GM19438 (cell line): Measurements from ENCODE around the gene C2orf74.
"Not testable (repeated sequence)": the region's sequence is repeated elsewhere in the genome, so short reads cannot be mapped to it uniquely, and the experiment has no call there.

Experiments used
- ATAC-seq: cut with Tn5 transposase; IDR thresholded peaks from one replicate; pipeline ENCODE4 v1.9.1; 2021; ENCODE audit warnings: low read depth; ENCODE audit not compliant: unreplicated experiment

Gene C2orf74

DNA sequence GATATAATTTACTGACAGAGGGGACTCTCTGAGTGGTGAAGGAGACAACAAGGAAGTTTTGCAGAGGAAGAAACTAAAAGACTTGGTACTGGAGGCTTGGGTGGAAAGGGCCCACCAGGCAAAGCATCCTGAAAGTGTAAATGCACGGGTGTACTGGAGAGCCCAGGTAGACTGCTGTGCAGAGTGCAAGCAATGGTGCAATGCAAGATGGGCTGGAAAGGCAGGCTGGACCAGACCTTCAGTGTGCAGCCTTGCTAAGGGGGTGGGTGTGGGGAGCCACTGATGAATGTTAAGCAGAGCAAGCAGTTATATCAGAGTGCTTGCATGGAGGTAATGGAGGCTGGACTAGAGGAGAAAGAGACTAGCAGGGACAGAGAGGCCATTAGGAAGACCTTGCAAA, 10.7 kb downstream of the C2orf74 start:
- no peak for ATAC-seq

DNA sequence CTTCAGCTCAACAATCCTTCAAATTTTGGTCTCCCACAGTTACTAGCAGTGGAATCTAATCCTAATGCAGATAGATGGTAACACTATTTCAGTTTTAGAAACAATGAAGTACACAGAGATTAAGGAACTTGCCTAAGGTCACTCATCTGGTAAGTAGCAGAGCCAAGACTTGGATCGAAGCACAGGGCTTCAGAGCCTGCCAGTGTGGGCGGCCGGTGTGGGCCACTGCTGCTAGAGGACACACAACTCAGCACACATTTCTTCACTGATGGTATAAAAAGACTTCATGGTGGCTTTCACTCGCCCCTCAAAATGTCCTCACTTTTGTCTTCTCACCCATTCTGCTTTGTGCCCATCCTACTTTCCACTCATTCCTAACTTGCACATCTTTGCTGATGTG, 11.1 kb downstream of the C2orf74 start:
- ATAC-seq = no peak

DNA sequence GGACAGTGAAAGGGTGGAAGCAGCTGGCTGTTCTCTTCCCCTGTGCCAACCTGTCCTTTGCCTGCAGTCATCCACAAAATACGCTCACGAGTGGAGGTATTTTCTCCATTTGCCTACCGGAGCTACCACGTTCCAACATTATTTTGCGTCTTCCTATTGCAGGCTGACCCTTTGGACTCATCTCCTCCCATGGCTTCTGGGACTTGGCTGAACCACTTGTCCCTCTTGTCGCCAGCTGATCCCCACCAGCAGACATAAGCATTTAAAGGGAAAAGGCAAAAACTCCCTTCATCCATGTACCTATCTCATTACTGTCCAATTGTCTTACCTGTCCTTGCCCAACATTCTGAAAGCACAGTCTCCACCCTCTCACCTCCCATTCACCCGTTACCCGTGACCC, 13.0 kb downstream of the C2orf74 start:
- no peak for ATAC-seq

DNA sequence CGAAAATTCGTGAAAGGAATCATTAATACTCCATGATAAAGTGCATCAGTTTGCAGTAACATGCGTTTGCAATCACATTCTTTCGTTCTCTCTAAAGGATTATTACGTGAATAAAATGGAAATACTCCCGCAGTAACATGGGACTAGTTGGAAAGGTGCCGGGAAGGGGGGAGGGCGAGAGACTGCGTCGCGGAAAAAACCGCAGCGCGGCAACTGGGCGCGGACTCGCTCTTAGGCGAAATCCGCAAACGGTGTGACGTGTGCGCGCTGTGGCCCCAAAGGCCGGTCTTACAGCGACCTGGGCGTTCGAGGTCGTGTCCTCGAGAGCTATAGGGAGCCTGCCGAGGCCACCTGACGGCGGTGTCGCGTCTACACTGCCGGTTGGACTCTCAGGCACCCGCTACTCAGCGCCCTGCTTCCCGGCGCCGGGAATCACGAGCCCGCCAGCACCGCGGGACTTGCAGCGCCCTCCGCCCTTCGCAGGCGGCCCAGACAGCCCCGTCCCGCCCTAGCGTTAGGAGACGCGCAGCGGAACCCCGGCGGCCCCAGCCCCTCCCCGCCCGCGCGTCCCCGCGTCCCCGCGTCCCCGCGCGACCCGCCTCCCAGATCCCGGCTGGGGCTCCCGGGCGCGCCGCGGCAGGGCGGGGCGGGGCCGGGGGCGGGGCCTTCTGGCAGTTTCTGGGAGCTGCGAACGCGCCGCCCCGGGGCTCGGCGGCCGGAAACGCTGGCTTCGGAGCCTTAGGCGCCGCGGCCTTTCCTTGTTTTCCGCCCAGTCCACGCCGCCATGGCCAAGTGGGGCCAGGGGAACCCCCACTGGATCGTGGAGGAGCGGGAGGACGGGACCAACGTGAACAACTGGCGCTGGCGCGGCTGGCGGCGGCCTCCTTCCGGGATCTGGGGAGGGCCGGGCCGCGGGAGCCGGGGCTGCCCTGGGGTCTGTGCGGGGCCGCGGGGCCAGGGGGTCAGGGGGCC, 15.1 kb downstream of the C2orf74 start:
- peak; percentile 78 for ATAC-seq

DNA sequence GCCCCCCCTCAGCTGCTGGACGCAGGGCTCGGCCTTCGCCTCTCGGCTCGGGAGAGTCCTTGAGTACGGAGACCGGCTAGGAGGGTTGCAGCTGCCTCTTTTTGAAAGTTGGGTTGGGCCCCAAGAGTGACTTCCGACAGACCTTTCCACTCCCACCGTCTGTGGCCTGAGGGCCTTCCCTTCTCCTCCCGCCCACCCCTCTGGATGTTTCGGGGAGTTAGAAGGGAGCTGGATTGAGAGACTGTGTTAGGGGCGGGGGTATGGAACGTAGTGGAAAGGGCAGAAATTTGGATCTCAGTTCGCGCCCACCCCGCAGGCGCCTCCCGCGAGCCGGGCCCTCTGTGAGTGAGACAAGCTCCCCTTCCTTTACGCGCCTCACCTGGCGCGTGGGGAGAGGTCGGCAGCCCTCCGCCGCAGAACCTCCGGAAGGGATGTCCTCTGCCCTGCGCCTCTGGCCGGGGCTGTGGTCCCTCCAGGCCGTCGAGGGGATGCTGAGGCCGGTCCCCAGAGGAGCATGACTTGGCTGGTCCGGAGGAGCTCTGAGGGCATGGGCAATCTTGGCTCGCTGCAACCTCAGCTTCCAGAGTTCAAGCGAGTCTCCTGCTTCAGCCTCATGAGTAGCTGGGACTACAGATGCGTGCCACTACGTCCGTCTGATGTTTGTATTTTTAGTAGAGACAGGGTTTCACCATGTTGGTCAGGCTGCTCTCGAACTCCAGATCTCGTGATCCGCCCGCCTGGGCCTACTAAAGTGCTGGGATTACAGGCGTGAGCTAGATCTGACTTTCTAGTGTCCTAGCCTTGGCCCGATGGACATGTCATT, 15.9 kb downstream of the C2orf74 start:
- ATAC-seq = peak; percentile 22

DNA sequence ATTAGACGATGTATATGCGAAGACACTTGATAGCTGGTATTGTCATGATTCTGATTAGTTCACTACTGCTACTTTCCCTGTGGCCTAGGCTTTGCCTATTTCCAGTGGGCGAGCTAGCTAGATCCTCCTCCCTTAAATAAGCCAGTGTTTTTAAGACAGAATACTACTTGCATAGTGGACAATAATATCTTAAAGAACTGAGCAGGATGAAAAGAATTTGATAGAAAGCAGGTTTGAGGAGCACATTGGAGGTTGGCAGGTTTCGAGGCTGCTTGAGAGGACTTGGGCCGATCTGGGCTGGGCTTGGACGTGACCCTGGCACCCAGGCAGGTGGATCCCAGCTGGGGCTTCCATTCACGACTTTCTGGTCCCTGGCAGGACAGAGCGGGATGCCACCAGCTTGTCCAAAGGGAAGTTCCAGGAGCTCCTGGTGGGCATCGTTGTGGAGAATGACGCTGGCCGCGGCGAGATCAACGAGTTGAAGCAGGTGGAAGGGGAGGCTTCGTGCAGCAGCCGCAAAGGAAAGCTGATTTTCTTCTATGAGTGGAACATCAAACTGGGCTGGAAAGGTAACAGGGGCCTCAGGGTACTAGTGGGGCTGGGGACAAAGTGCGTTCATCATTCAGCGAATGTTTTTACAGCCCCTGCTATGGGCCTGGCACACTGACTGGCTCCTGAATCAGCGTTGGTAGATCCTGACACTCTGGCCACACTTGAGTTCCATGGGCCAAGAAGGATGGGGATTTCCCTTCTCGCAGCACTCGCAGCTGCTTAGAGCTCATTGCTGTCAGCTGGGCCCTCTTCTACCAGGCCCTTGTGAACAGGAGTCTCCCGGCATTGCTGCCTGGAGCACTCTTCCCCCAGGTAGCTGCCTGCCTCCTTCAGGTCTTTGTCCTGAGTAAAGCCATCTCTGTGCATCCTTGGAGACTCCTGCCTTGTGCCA, 16.9 kb downstream of the C2orf74 start:
- ATAC-seq = no peak

DNA sequence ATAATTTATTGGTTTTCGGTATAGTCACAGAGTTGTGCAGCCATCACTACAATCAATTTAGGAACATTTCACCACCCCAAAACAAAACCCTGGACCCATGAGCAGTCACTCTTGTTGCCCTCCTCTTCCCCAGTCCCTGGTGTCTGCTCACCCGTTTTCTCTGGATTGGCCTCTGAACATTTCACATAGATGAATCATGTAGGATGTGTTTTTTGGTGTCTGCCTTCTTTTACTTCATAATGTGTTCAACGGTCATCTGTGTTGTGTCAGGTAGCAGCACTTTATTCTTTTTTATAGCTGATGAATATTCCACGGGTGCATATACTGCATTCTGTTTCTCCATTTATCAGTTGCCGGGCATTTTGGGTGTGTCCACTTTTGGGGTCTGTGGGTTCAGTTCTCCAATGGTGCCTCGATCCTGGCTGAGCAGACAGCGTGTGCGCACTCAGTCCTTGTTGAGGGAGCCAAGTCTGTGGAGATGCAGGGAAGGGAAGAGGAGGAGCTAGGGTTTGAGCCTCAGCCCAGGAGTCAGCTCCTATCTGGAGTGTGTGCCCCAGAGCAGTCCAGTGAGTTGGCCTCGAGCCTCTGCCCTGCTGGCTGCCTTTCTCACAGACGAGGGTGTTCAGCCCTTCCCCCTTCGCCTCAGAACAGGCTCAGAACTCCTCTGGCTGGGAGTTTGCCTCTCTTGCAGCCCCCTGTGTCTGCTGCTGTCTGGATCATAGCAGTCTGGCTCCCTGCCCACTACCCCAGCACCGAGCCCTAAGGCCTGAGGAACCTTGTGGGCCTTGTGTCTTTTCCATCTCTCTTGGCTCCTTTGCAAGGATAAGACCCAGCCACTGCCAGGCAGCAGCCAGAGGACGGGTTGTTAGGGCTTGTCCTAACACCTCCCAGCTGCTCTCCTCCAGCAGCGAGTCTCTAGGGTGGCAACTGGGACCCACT, 18.0 kb downstream of the C2orf74 start:
- ATAC-seq = no peak

DNA sequence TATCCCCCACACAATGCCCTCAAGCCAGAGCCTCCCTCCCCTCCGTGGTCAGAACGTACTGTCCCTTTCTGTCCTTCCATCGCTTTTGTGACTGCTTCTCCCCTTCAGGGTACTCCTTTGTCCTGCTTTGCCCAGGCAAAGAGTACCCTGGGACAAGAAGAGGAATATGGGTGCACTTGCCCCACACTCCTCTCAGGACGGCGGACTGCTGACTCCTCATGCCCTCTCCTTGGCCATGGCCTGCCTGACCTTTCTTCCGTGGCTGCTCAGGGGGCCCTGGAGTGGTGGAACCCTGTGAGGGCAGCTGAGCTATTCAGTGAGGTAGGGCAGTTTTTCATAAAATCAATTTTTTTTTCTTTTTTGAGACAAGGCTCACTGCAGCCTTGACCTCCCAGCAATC, 18.7 kb downstream of the C2orf74 start:
- no peak for ATAC-seq

DNA sequence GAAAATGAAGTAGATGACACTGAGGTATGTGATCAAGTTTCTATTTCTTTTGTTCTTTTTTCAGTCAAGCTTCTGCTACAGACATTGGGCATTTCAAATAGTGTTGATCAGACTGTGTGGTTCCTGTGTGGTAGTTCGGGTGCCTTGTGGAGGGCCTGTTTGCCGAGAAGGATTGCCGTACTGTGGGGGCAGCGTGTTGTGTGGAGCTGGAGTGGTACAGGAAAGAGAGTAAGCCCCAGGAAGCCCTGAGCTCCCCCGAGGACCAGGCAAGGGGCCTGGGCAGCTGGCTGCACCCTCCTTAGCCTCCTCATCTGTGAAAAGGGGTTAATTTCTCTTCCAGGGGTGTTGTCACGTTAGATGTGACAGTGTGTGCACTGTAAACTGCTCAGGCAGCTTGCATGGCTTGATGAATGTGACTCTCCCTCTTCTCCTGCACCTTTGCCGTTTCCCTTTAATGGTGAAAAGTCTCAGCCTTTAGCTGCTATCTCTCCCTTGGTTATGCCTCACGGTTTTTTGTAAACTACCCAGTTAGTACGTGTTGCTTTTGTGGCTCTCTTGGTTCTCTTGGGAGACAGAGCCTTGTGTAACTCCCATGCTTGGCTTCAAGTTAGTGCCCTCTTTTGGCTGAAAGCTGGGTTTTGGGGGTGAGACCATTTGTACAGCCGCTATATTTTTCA, 19.5 kb downstream of the C2orf74 start:
- ATAC-seq = no peak

DNA sequence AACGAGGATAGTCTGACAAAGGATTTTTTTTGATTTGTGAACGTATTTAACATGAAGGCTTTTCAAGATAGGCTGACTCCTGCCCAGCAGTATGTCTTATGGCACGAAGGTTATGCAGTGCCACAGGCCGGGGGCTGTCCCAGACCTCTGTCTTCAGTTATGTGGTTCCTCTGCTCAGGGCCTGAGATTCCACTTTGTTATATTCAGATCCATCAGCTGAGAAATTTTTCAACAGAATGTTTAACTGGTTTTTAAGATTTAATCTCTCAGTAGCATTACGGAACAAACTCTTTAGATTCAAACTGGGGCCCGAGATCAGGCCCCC, 20.0 kb downstream of the C2orf74 start:
- ATAC-seq = no peak

DNA sequence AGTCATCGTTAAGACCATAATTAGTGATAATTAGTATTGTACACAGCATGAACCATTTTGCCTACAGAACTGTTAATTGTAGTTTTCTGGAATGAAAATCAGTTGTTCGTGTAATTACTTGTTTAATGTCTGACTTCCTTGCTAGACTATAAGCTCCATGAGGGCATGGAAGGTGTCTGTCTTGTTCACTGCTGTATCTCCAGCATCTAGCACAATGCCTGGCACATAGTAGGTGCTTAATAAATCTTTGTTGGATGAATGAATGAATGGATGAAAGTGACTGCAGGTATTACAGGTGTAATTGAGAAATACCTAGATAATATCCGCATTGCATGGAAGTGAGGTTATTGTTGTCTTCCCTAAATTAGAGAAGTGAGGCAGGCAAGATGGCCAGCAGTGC, 21.8 kb downstream of the C2orf74 start:
- no peak for ATAC-seq

DNA sequence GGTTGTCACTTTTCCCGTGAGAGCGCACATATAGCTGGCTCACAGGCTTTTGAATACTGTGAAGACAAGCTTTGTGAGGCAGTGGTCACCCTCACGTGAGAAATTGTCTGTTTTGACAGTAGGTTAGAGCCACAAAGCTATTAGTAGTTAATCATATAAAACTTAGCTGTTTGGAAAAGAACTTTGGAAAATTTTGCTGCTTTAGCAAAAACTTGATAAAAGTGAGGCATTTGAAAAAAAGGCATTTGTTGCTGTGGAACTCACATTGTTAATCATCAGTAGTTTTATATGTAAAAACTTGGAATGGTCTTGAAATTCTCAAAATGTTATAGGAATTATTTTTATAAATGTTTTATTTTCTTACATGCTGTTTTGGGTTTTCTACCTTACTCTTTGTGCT, 22.3 kb downstream of the C2orf74 start:
- ATAC-seq = no peak

DNA sequence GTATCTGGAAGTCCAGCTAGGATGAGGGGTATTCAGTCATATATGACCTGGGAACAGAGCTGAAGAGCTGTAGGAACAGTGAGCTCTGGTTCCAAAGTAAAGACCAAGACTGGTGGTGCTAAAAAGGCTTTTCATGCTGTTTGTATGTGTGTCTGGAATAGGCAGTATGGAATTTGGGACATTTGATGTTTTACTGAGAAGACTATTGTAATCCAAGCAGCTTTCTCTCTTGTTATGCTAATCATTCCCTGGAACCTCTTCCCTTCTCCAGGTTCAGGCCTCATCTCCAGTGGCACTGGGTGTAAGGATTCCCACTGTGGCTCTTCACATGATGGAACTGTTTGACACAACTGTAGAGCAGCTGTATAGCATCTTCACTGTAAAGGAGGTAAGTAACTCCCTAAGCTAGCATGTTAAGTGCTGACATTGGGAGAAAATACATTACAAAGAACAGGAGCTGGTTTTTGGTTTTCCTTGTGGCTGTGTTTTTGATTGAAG, 23.3 kb downstream of the C2orf74 start:
- no peak for ATAC-seq

DNA sequence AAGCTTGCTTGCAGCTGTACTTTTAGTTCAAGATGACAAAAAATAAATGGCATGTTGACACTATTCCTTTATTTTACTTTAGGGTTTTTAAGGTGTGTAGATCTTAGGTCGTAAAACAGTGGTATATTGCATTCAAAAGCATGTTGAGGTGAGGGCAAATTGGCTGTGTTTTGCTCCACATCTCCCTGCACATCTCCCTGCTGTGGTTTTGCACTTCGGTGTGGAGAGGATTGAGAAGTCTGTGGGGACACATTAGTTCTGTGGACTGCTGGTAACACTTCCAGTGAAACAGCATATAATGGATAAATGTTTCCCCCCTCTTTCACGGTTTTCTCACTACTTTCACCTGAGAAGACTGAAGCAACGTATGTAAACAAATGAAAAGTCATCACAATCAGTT, 25.1 kb downstream of the C2orf74 start:
- ATAC-seq = no peak

DNA sequence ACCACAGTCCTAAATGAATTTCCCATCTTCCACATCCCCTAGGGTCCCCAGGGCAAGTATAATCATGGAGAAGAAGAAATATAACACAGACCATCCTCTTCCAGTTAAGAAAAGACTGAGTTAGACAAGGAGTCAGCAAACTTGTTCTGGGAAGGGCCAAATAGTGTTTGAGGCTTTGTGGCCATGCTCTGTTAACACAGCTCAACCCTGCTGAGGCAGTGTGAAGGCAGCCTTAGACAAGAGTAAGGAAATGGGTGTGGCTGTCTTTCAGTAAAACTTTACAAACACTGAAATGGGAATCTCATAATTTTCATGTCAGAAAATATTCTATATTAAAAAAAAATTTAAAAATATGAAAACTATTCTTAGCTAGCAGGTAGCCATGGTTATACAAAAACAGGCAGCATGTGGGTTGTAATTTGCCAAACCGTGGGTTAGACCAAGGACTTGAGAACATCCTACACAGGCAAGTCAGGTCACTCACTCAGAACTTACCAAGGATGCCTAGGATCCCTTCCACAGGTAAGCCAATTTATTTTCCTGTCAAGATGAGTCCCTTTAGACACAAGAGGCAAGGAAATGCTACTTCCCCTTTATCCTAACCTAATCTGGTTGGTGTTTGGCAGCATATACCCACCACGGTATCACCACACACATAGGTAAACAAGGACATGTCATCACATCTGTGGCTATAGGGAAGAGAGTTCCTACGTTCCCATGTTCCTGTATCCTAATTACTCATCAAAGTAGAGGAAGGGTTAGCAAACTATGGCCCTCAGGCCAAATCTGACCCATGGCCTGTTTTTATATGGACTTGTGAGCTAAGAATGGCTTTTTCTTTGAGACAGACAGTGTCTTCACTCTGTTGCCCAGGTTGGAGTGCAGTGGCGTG, 31.9 kb downstream of the C2orf74 start:
- ATAC-seq = no peak

DNA sequence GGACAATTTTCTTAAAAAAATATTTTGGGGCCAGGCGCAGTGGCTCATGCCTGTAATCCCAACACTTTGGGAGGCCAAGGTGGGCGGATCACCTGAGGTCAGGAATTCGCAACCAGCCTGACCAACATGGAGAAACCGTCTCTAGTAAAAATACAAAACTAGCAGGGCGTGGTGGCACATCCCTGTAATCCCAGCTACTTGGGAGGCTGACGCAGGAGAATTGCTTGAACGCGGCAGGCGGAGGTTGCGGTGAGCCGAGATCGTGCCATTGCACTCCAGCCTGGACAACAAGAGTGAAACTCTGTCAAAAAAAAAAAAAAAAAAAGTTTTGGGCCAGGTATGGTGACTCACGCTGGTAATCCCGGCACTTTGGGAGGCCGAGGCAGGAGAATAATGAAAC, 32.7 kb downstream of the C2orf74 start:
- ATAC-seq = not testable (repeated sequence)

DNA sequence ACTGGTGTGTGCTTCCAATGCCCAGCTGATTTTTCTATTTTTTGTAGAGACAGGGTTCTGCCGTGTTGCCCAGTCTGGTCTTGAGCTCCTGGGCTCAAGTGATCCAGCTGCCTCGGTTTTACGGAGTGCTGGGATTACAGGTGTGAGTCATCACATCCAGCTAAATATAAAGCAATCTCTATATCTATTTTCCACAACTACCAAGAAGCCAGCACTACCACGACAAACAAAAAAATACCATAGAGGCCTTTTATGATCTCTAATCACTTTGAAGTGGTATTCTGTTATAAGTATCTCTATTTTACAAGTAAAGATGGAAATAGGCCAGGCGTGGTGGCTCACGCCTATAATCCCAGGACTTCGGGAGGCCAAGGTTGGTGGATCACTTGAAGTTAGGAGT, 34.7 kb downstream of the C2orf74 start:
- ATAC-seq = no peak

DNA sequence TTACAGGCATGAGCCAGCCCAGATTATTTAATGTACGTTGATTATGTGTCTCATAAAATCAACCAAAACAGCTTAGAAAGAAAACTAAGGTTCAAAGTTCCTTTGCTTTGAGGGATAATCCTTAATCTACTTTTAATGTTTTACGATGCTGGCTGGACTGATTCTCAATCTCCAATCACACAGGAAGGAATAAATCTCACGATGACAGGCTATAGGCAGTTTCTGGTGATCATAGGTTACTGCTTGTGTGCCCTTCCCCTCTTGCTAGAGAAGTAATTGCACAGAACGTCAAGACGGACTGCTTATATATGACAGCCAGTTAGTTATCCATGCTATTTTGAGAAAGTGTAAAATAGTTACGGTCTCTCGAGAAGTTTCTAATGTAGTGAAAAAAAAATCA, 43.1 kb downstream of the C2orf74 start:
- no peak for ATAC-seq
